ENCODE results near the gene WDR37.
"Not testable (repeated sequence)": the region's sequence is repeated elsewhere in the genome, so short reads cannot be mapped to it uniquely, and the experiment has no call there.

The WDR37 gene

GRCh38 chr10:1155791-1156615 lies 99.8 kb downstream of the WDR37 start:
- FAIRE-seq: no peak

GRCh38 chr10:1156616-1156886 lies 100.4 kb downstream of the WDR37 start:
- FAIRE-seq: no peak

- no peak for FAIRE-seq
Measured at GRCh38 chr10:1156921-1157614, 100.9 kb downstream of the WDR37 start.

GRCh38 chr10:1157615-1157933 lies 101.4 kb downstream of the WDR37 start:
- no peak for FAIRE-seq

- no peak for FAIRE-seq
Measured at GRCh38 chr10:1158066-1158465, 101.9 kb downstream of the WDR37 start.

- not testable (repeated sequence) for FAIRE-seq
Measured at GRCh38 chr10:1158536-1158935, 102.4 kb downstream of the WDR37 start.

- no peak for FAIRE-seq
Measured at GRCh38 chr10:1159131-1160061, 103.2 kb downstream of the WDR37 start.

- FAIRE-seq: no peak
Measured at GRCh38 chr10:1160561-1161314, 104.6 kb downstream of the WDR37 start.

GRCh38 chr10:1161315-1161673 lies 105.1 kb downstream of the WDR37 start:
- not testable (repeated sequence) for FAIRE-seq

- no peak for FAIRE-seq
Measured at GRCh38 chr10:1162481-1163203, 106.5 kb downstream of the WDR37 start.

GRCh38 chr10:1163204-1163660 lies 107.0 kb downstream of the WDR37 start:
- no peak for FAIRE-seq

GRCh38 chr10:1163831-1164230 lies 107.6 kb downstream of the WDR37 start:
- no peak for FAIRE-seq

GRCh38 chr10:1166101-1166827 lies 110.1 kb downstream of the WDR37 start:
- FAIRE-seq: no peak

GRCh38 chr10:1166828-1167275 lies 110.7 kb downstream of the WDR37 start:
- no peak for FAIRE-seq

GRCh38 chr10:1168763-1169162 lies 112.6 kb downstream of the WDR37 start:
- no peak for FAIRE-seq

GRCh38 chr10:1169186-1169885 lies 113.2 kb downstream of the WDR37 start:
- FAIRE-seq: no peak

- FAIRE-seq: no peak
Measured at GRCh38 chr10:1169981-1170866, 114.0 kb downstream of the WDR37 start.

GRCh38 chr10:1170867-1171180 lies 114.6 kb downstream of the WDR37 start:
- FAIRE-seq: no peak

- no peak for FAIRE-seq
Measured at GRCh38 chr10:1171182-1171581, 115.0 kb downstream of the WDR37 start.

GRCh38 chr10:1171586-1171985 lies 115.4 kb downstream of the WDR37 start:
- FAIRE-seq: no peak

All from TTC549 (cell line).